K562 (cell line): ENCODE results near the gene PSMC4.

Source experiments
- ERF ChIP-seq: fragments of 450-650 bp; formaldehyde crosslinking; IDR thresholded peaks from 2 replicates; pipeline ENCODE4 v1.4.0; 2020; ENCODE audit warnings: mild to moderate bottlenecking, mixed read lengths
- HOXB6 ChIP-seq: fragments of 250-450 bp; sonication (Bioruptor Pico); IDR thresholded peaks from 2 replicates; pipeline ENCODE4 v1.5.1; 2022; ENCODE audit warnings: mild to moderate bottlenecking, borderline replicate concordance
- LEF1 ChIP-seq: fragments of 450-650 bp; IDR thresholded peaks from 2 replicates; pipeline ENCODE4 v1.6.1; 2016; ENCODE audit warnings: mild to moderate bottlenecking
- NFXL1 ChIP-seq: fragments of 450-650 bp; formaldehyde crosslinking; IDR thresholded peaks from 2 replicates; pipeline ENCODE4 v1.4.0; 2021; ENCODE audit warnings: mild to moderate bottlenecking
- POLR2H ChIP-seq: IDR thresholded peaks from 2 replicates; pipeline ENCODE4 v1.6.1; 2016; ENCODE audit warnings: missing genetic modification characterization, low read depth, mild to moderate bottlenecking, control low read depth, missing compliant biosample characterization, moderate library complexity
- RNF2 ChIP-seq: sonication (generic); IDR thresholded peaks from 2 replicates; pipeline ENCODE4 v1.6.1; 2016
- USF2 ChIP-seq: sonication (generic); formaldehyde crosslinking; IDR thresholded peaks from 2 replicates; pipeline ENCODE4 v1.5.0; 2020; ENCODE audit warnings: missing genetic modification reagents
- ZNF224 ChIP-seq: sonication (generic); formaldehyde crosslinking; IDR thresholded peaks from 2 replicates; pipeline ENCODE4 v1.8.0; 2022; ENCODE audit warnings: mild to moderate bottlenecking, missing genetic modification reagents
- ZNF395 ChIP-seq: fragments of 200-800 bp; sonication (Bioruptor generic); IDR thresholded peaks from 2 replicates; pipeline ENCODE4 v1.6.1; 2017; ENCODE audit warnings: missing genetic modification characterization, missing compliant biosample characterization
- TF ChIP-seq, protein P1 (sequence below), 3 experiments: IDR thresholded peaks in 2 of 3; conservative IDR thresholded peaks in 1 of 3; 2 replicates each; pipeline ENCODE4 v1.5.1; 2011 to 2012; ENCODE audit warnings: low read length in 3 of 3, mild to moderate bottlenecking in 3 of 3, control low read depth in 2 of 3, improper control_type of control experiment in 1 of 3, inconsistent platforms in 1 of 3, low read depth in 1 of 3, mixed read lengths in 1 of 3, moderate library complexity in 1 of 3; ENCODE audit not compliant: insufficient read depth in 2 of 3

GRCh38 chr19:39994361-39994760, 23.4 kb downstream of the PSMC4 start:
- TF ChIP-seq USF2 (no peak), RNF2 (no peak), HOXB6 (no peak), POLR2H (tag) (no peak), ZNF395 (no peak), ERF (CRISPR knock-in tag) (no peak), NFXL1 (CRISPR knock-in tag) (no peak), ZNF224 (CRISPR knock-in tag) (no peak), LEF1 (no peak)
- TF ChIP-seq, protein P1, sequence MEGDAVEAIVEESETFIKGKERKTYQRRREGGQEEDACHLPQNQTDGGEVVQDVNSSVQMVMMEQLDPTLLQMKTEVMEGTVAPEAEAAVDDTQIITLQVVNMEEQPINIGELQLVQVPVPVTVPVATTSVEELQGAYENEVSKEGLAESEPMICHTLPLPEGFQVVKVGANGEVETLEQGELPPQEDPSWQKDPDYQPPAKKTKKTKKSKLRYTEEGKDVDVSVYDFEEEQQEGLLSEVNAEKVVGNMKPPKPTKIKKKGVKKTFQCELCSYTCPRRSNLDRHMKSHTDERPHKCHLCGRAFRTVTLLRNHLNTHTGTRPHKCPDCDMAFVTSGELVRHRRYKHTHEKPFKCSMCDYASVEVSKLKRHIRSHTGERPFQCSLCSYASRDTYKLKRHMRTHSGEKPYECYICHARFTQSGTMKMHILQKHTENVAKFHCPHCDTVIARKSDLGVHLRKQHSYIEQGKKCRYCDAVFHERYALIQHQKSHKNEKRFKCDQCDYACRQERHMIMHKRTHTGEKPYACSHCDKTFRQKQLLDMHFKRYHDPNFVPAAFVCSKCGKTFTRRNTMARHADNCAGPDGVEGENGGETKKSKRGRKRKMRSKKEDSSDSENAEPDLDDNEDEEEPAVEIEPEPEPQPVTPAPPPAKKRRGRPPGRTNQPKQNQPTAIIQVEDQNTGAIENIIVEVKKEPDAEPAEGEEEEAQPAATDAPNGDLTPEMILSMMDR (IDR thresholded peaks at IDR 0.05 in 2 of 3, conservative IDR thresholded peaks at IDR 0.05 in 1 of 3; ENCODE audit: insufficient read depth in 2 of 3, low read depth in 1 of 3, low read length in 3 of 3), result no peak
